D721Med (cell line): Measurements from ENCODE around the gene TXNDC12.

ENCODE experiments used
- DNase-seq: peaks from one replicate; pipeline ENCODE4 v3.0.0; 2011; ENCODE audit warnings: low spot score; ENCODE audit not compliant: insufficient read length
- FAIRE-seq: peaks from 2 replicates; lab custom pipeline; 2011; peaks lifted over from hg19 to GRCh38; lab: Jason Lieb, UNC
- CTCF ChIP-seq: IDR thresholded peaks from 2 replicates; pipeline ENCODE4 v1.5.1; 2012; ENCODE audit warnings: mild to moderate bottlenecking, control low read depth; ENCODE audit not compliant: insufficient read depth; ENCODE audit errors: missing control alignments

Gene TXNDC12

GRCh38 chr1:52003877-52004276 lies 51.1 kb downstream of the TXNDC12 start:
- FAIRE-seq, result no peak
- DNase-seq, result no peak
- TF ChIP-seq CTCF, result no peak

GRCh38 chr1:52002038-52002917 lies 52.7 kb downstream of the TXNDC12 start:
- peak; percentile 90 for TF ChIP-seq CTCF
- peak; percentile 92 for FAIRE-seq

GRCh38 chr1:51998701-51999100 lies 56.3 kb downstream of the TXNDC12 start:
- no peak for TF ChIP-seq CTCF
- no peak for DNase-seq
- no peak for FAIRE-seq

More at GRCh38 chr1:52002038-52002917, 52.7 kb downstream of the TXNDC12 start:
- DNase-seq, result peak; percentile 77

GRCh38 chr1:51997974-51998382 lies 57.0 kb downstream of the TXNDC12 start:
- DNase-seq (peak; percentile 60), FAIRE-seq (peak; percentile 60)
- TF ChIP-seq CTCF, result no peak

- no peak for TF ChIP-seq CTCF
- DNase-seq (peak; percentile 89), FAIRE-seq (no peak)
These were observed 64.5 kb downstream of the TXNDC12 start, which contains the start of gene RAB3B for GRCh38 chr1:51990478-51990965. Gene RAB3B (minus strand): TSS chr1:51990700. CDS start chr1:51977117, 13,583 bp downstream.

GRCh38 chr1:51989582-51990477 lies 65.2 kb downstream of the TXNDC12 start:
- no peak for TF ChIP-seq CTCF
- FAIRE-seq (no peak), DNase-seq (no peak)
